ENCODE results near the gene FAM13A.

- TF ChIP-seq CTCF (IDR thresholded peaks at IDR 0.05) = no peak
- no peak for TF ChIP-seq POLR2A (IDR thresholded peaks at IDR 0.05)
Observed at GRCh38 chr4:89099034-89099433, 42.0 kb upstream of the FAM13A start.
